ENCODE measurements around the gene IGSF8. TPM values are rescaled to one million over a fixed set of nuclear protein-coding genes. Genes with fewer than 3 reads are reported as not detected.

IGSF8 gene
- total and polyA plus RNA-seq, 2 experiments from 2014 or later = 32.9 to 52.2 TPM

GRCh38 chr1:160108888-160109662 lies 10.7 kb upstream of the IGSF8 start:
- no peaks in the 10 kb centered on the region for H3F3A ChIP-seq (ENCODE audit: insufficient read depth)
- no peaks in the 10 kb centered on the region for H3K36me3 ChIP-seq (ENCODE audit: low read depth)
- H3K4me1 ChIP-seq (ENCODE audit: insufficient read depth) = no peaks in the 10 kb centered on the region
- H3K9ac ChIP-seq = no peak overlapping the region
- H2AFZ ChIP-seq = peak overlapping the region; percentile 77
- H3K27me3 ChIP-seq (replicated peaks; ENCODE audit: insufficient read depth) = no peaks in the 10 kb centered on the region
- no peaks in the 10 kb centered on the region for H3K79me2 ChIP-seq (ENCODE audit: insufficient read depth)
- H4K20me1 ChIP-seq (ENCODE audit: insufficient read depth) = no peaks in the 10 kb centered on the region
- 24 to 32% methylated on average over 4 to 6 of the region's 6 CpGs for WGBS, 2 experiments (ENCODE audit: low coverage in 1 of 2, low lambda C conversion rate in 2 of 2, missing lambda C conversion rate in 2 of 2)
- no peaks in the 10 kb centered on the region for H3K9me3 ChIP-seq (ENCODE audit: low read depth)
- in situ Hi-C loops (cut with MboI) = no loop called here
- H3K4me2 ChIP-seq (ENCODE audit: unreplicated experiment) = no peak overlapping the region
- DNase-seq = peak; percentile 78
- no peak overlapping the region for H3K27ac ChIP-seq
- TF ChIP-seq EZH2 (IDR thresholded peaks at IDR 0.05; ENCODE audit: insufficient read depth, poor library complexity, severe bottlenecking) (no peak), EZH2phosphoT487 (IDR thresholded peaks at IDR 0.05; ENCODE audit: insufficient read depth, low read depth) (no peak)
- H3K4me3 ChIP-seq = no peak overlapping the region
- no peaks in the 10 kb centered on the region for H3K9me2 ChIP-seq (ENCODE audit: insufficient read depth)

GRCh38 chr1:160107512-160107911 lies 9.1 kb upstream of the IGSF8 start:
- in situ Hi-C loops (cut with MboI) = no loop called here
- Histone ChIP-seq H3K9me2 (ENCODE audit: insufficient read depth) (no peaks in the 10 kb centered on the region), H3K27ac (no peak overlapping the region), H3K9me3 (ENCODE audit: low read depth) (no peaks in the 10 kb centered on the region), H3K4me3 (no peak overlapping the region), H3K4me1 (ENCODE audit: insufficient read depth) (no peaks in the 10 kb centered on the region), H3K79me2 (ENCODE audit: insufficient read depth) (no peaks in the 10 kb centered on the region), H3K4me2 (ENCODE audit: unreplicated experiment) (no peak overlapping the region), H3K27me3 (replicated peaks; ENCODE audit: insufficient read depth) (no peaks in the 10 kb centered on the region), H3K9ac (no peak overlapping the region), H3K36me3 (ENCODE audit: low read depth) (no peaks in the 10 kb centered on the region), H4K20me1 (ENCODE audit: insufficient read depth) (no peaks in the 10 kb centered on the region), H3F3A (ENCODE audit: insufficient read depth) (no peaks in the 10 kb centered on the region), H2AFZ (no peak overlapping the region)
- 80 to 100% methylated on average over 1 of the region's 1 CpG for WGBS, 2 experiments (ENCODE audit: low coverage in 1 of 2, low lambda C conversion rate in 2 of 2, missing lambda C conversion rate in 2 of 2)
- no peak for DNase-seq
- TF ChIP-seq EZH2phosphoT487 (IDR thresholded peaks at IDR 0.05; ENCODE audit: insufficient read depth, low read depth) (no peak), EZH2 (IDR thresholded peaks at IDR 0.05; ENCODE audit: insufficient read depth, poor library complexity, severe bottlenecking) (no peak)

GRCh38 chr1:160105155-160105554 lies 6.7 kb upstream of the IGSF8 start:
- H2AFZ ChIP-seq = no peak overlapping the region
- 85 to 94% methylated on average over 5 of the region's 5 CpGs for WGBS, 2 experiments (ENCODE audit: low coverage in 1 of 2, low lambda C conversion rate in 2 of 2, missing lambda C conversion rate in 2 of 2)
- 0 out of 2 replicates have a peak, but pooled peaks cover 7% of the 10 kb centered on the region for H3F3A ChIP-seq (ENCODE audit: insufficient read depth)
- no peaks in the 10 kb centered on the region for H3K9me3 ChIP-seq (ENCODE audit: low read depth)
- no peak for DNase-seq
- no peaks in the 10 kb centered on the region for H3K79me2 ChIP-seq (ENCODE audit: insufficient read depth)
- no peak overlapping the region for H3K4me2 ChIP-seq (ENCODE audit: unreplicated experiment)
- H3K27me3 ChIP-seq (replicated peaks; ENCODE audit: insufficient read depth) = no peaks in the 10 kb centered on the region
- no peak overlapping the region for H3K9ac ChIP-seq
- 0 out of 2 replicates have a peak, but pooled peaks cover 5% of the 10 kb centered on the region for H3K4me1 ChIP-seq (ENCODE audit: insufficient read depth)
- H3K4me3 ChIP-seq = no peak overlapping the region
- in situ Hi-C loops (cut with MboI) = no loop called here
- no peak overlapping the region for H3K27ac ChIP-seq
- no peaks in the 10 kb centered on the region for H4K20me1 ChIP-seq (ENCODE audit: insufficient read depth)
- TF ChIP-seq EZH2 (IDR thresholded peaks at IDR 0.05; ENCODE audit: insufficient read depth, poor library complexity, severe bottlenecking) (no peak), EZH2phosphoT487 (IDR thresholded peaks at IDR 0.05; ENCODE audit: insufficient read depth, low read depth) (no peak)
- H3K36me3 ChIP-seq (ENCODE audit: low read depth) = no peaks in the 10 kb centered on the region
- no peaks in the 10 kb centered on the region for H3K9me2 ChIP-seq (ENCODE audit: insufficient read depth)

GRCh38 chr1:160104486-160104885 lies 6.1 kb upstream of the IGSF8 start:
- Histone ChIP-seq H3K27me3 (replicated peaks; ENCODE audit: insufficient read depth) (no peaks in the 10 kb centered on the region), H3K9ac (no peak overlapping the region), H3K4me2 (ENCODE audit: unreplicated experiment) (no peak overlapping the region), H3K27ac (no peak overlapping the region), H3K4me1 (ENCODE audit: insufficient read depth) (0 out of 2 replicates have a peak, but pooled peaks cover 7% of the 10 kb centered on the region), H3K4me3 (no peak overlapping the region), H3F3A (ENCODE audit: insufficient read depth) (peaks cover 13% of the 10 kb centered on the region; the same call in 1 of the 2 replicates), H3K9me2 (ENCODE audit: insufficient read depth) (no peaks in the 10 kb centered on the region), H3K9me3 (ENCODE audit: low read depth) (no peaks in the 10 kb centered on the region), H3K79me2 (ENCODE audit: insufficient read depth) (no peaks in the 10 kb centered on the region), H3K36me3 (ENCODE audit: low read depth) (no peaks in the 10 kb centered on the region), H2AFZ (no peak overlapping the region), H4K20me1 (ENCODE audit: insufficient read depth) (no peaks in the 10 kb centered on the region)
- no peak for TF ChIP-seq EZH2phosphoT487 (IDR thresholded peaks at IDR 0.05; ENCODE audit: insufficient read depth, low read depth)
- 93 to 99% methylated on average over 3 of the region's 3 CpGs for WGBS, 2 experiments (ENCODE audit: low coverage in 1 of 2, low lambda C conversion rate in 2 of 2, missing lambda C conversion rate in 2 of 2)
- DNase-seq = no peak
- in situ Hi-C loops (cut with MboI) = no loop called here

Measured in GM23248 (cell line).